HG02623 (cell line): ENCODE results near the gene SIPA1L3.

Experiments used
- ATAC-seq: cut with Tn5 transposase; IDR thresholded peaks from one replicate; pipeline ENCODE4 v1.9.1; 2021; ENCODE audit warnings: moderate library complexity; ENCODE audit not compliant: unreplicated experiment

SIPA1L3 gene

DNA sequence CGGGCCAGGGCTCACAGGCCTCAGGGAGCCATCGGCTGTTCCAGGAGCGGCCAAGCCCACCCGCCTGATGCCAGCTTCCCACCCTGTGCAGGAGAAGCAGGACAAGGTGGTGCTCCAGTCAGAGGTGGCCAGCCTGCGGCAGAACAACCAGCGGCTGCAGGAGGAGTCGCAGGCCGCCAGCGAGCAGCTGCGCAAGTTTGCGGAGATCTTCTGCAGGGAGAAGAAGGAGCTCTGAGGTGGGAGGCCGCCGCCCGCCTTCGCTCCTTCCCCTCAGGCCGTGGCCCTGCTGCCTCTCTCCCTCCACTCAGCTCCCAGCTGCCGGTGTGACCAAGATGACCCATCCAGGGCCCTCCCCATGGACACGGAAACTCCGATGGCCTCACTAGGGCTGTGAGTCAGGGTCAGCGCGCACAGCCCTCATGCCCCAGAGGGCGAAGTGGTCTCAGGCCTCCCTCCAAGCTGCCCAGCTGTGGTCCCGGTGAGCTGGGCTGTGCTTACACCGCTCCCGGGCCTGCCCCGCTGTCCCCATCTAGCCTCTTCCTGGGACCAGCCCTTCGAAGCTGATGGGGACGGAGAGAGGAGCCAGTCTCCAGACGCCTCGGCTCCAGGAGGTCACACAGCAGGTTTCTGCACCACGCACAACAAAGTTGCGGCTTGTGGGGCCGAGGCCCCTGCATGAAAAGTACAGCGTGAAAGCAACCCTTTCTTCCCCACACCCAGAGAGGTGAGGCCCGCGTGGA lies 299.2 kb downstream of the SIPA1L3 start:
- ATAC-seq: no peak

DNA sequence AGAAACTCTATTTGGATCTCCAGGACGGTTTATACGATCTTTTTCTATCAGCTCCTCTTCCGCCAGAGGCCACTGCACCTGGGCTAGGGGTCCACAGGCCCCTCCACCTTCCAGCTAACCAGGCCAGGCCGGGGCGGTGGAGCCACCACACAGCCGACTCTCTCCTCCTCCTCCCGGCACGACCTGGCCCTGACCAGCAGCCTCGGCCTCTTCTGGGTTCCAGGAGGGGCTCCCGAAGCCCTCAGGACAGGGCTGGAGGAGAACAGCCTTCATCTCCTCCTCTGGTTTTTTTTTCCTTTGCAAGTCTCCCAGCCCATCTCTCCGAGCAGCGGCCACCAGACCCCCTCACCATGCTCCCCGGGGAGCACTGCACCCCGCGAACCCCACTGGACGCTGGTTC lies 299.9 kb downstream of the SIPA1L3 start:
- no peak for ATAC-seq

DNA sequence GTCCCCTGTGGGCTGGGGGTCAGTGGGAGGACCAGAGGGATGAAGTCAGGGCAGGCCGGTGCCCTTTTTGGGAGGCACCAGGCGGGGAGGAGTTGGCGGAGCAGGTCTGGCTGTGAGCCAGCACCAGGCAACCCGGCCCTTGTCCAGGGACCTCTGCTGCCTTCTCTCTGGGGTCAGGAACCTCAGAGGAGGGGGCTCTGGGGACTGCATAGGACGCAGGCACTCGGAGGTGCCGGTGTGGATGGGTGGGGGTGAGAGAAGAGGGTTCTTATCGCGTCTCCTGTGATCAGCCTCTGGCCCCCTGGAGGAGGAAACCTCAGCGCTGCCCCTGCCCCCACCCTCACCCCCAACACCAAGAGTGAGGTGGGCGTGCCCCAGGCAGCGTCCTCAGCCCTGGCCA lies 300.5 kb downstream of the SIPA1L3 start:
- ATAC-seq: no peak

DNA sequence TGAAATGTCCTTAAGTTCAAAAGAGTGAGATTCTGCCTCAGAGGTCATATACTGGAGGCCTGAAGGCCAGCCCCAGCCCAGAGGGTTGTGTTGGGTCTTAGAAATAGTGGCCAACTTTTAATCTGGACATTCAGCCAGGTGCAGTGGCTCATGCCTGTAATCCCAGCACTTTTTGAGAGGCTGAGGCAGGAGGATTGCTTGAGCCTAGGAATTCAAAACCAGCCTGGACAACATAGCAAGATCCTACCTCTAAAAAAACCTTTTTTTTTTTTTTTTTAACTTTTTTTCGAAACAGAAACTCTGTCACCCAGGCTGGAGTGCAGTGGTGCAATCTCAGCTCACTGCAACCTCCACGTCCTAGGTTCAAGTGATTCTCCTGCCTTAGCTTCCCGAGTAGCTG lies 301.6 kb downstream of the SIPA1L3 start:
- ATAC-seq: no peak

DNA sequence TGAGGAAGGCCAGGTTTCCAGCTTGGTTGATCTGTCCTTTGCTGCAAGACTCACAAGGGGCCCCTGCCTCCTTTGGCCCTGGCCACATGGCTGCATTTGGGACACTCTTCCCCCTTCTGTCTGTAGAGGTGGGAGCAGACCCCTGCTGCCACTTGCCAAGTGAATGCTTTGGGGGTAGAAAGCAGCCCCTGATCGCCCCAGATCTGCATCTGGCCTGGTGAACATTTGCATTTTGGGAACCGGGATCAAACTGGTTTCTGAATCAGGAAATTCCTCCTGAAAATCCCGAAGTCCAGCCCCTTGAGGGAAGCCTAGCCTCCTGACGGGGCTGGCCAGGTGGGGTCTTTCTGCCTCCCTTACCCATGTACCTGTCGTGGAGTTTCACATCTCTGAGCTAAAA lies 302.1 kb downstream of the SIPA1L3 start:
- ATAC-seq: no peak

DNA sequence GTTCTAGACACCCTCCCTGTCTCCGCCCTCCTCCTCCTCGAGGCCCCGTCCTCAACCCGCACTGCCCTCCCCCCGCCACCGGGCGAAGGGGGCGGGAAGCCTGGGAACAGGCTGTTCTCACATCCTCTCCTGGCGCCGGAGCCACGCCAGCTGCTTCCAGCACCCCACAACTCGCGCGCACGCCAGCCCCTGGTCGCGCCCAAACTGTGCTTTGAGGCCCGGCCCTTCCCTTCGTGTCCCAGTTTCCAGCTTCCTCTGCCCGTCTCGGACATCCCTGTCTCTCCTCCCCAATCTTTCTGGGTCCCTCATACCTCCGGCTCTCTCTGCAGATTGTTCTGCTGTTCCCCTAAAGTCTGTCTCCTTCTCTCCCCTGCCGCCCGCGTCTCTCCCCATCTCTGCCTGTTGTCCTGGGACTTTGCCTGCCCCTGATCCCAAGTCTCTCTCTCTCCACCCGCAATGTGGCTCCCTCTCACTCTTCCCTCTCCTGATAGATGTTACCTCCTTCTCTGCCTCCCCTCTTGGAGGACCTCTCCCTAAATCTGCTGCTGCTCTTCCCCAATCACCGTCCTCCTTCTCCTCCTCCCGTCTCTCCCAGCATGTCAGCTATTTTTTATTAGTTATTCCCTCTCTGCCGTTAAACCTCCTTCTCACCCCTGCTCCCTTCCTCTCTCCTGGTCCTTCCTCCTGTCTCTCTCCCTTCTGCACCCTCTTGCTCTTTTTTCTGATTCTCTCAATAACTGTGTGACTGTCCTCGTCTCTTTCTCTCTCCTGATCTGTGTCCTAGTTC lies 302.9 kb downstream of the SIPA1L3 start:
- no peak for ATAC-seq

DNA sequence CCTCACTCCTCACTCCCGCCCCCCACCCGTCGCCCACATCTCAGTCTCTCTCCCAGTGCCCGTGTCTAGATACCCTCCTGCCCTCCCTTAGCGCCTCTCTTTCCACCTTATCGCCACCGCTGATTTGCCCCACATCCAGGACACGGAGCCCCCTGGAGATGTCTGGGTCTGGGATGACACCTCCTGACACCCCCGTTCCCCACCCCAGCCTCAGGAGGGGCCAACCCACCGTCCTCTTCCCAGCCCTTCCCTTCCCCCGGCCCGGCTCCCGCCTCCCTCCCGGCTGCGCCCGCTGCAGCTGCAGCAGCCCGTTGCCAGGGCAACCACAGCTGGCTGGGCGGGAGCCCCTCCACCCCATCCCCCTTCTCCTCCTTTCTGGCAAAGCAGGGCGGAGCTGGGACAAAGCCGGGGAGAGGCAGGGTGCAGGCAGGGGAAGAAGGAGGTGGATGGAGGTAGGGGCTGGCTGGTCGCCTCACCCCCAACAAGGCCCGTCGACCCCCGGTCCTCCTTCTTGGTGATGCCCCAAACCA lies 303.5 kb downstream of the SIPA1L3 start:
- ATAC-seq: no peak

DNA sequence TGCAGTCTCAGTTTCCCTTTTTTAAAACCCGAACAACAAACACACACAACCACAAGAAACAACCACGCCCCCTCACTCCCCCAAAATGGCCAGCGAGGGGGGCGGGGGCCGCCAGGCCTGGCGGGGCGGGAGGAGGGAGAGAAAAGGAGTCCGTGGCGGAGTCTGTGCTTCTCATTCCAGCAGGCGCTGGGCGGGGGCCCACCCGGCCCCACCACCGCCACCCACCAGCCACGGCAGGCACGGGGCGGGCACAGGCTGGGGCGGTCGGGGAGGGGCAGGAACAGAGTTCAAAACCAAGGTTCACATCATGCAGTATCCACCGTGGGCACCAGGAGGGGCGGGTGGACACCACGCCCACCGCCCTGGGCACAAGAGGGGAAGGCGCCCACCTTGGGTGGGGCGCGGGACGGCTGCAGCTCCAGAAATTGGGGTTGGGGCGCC lies 304.2 kb downstream of the SIPA1L3 start:
- ATAC-seq: no peak

DNA sequence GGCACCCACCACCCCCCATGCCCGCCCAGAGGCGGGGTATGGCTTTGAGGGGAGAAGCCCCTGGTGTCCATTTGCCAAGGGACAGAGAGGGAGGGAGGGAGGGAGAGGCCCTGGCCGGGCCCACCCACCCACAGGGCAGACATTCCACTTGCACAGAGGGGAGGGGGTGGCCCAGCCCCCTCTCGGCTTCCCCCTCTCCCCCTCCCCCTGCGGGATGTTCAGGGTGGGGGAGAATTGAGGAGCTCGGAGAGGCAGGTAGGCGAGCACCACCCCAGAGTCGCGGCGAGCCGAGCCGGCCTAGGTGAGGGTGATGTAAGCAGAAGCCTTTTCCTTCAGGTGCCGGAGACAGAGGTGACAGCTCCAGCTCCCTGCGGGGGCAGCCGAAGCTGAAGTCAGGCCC lies 304.8 kb downstream of the SIPA1L3 start:
- ATAC-seq: no peak

DNA sequence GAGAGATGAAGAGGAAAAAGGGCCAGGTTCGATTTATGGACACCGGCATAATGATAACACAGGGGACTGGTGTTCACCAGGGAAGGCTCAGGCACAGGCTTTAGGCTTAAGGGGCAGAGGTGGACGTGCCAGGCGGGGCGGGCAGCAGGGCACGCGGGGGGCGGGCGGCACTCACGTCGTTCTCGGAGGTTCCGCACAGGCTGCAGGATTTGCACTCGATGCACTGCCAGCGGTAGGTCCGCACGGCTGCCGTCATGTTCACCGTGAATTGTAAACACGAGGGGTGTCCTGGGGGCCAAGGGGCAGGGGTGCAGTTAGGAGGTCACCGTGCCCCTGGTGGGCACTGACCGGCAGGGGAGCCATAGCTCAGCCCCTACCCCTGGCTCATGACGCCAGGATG lies 306.5 kb downstream of the SIPA1L3 start:
- ATAC-seq: no peak

DNA sequence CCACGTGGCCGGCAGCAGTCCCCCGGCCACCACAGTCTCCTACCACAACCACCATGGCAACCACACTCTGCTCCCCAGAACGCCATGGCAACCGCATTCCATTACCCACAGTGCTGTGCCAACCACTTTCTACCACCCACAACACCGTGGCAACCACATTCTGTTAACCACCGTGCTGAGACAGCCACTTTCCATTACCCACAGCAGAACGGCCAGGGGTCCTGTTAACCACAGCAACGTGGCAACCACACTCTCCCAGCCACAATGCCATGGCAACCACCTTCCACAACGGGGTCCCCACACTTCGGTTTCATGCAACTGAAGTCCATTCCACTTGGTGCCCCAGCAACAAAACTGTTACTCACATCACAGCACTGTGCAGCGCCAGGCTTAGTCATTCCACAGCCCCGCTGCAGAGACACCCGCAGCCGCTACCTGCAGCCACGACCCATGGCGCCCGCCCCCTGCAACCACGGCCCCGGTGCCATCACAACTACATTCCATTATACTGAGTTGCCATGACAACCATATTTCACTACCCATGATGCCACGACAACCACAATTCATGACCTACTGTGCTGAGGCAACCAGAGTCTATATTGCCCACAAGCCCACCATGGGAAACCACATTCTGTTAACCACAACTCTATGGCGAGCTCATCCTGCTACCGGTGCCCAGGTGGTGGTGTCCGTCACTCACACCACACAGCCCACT lies 307.1 kb downstream of the SIPA1L3 start:
- ATAC-seq: no peak

DNA sequence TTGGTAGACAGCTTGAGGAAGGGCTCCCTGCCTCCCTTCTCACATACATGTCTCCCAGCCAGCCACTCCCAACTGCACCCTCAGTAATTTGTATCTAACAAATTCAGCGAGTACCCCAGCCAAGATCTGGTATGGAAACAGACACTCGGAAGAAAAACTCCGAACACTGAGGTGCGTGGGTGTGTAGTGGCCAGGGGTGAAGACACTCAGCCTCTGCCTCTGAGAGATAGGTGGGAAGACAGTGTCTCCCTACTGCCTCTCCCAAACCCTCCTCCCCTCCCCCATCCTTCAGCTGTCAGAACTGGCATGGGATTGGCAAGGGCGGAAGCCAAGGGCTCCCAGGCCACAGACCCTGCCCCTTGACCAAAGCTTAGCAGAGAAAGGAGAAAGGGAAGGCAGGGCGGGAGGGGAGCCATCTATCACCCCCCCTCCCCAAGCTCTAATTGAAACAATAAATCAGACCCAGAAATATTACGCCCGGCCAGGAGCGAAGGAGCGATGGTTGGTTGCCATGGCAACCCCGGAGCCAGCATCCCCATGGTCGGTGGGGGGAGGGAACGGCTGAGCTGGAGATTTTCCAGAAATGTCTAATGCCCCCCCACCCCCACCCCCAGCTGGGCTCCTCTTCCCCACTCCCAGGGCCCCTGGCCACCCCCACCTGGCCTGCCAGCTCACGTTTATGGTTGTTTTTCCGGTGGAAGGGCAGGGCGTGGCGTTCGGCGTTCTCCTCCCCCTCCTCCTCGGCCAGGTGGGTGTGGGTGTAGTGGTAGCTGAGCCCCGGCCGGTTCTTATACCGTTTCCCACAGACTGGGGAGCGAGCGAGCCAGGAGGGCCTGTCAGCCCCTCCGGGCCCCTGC lies 310.0 kb downstream of the SIPA1L3 start:
- no peak for ATAC-seq

DNA sequence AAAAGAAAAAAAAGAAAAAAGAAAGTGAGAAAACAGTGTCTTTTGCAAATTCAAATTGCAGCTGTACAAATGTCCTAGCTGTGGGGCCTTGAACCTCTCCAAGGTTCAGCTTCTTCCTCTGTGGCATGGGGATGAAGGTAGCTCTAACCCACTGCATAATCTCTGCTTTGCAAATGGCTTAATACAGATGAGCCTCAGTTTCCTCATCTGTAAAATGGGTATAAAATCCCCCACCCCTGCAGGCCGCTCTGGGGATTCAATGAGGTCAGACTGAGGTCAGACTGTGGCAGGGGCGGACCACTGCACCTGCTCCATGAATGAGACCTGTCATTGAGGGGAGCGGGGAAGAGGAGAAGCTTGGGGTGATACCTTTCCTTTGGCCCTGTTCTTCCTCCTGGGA lies 311.2 kb downstream of the SIPA1L3 start:
- ATAC-seq: no peak

DNA sequence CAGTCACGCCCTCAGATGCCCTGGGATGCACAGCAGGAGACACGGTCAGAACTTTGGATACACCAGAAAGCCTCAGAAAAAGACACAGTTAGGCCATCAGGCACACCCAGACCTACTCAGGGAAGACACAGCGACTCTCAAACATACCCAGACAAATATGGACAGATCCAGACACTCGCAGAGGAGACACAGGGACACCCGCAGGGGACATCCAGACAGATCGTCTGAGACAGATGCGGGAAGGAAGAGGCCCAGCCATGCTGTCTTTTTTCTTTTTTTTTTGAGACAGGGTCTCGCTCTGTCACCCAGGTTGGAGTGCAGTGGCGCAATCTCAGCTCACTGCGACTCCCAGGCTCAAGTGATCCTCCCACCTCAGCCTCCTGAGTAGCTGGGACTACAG lies 312.2 kb downstream of the SIPA1L3 start:
- no peak for ATAC-seq

DNA sequence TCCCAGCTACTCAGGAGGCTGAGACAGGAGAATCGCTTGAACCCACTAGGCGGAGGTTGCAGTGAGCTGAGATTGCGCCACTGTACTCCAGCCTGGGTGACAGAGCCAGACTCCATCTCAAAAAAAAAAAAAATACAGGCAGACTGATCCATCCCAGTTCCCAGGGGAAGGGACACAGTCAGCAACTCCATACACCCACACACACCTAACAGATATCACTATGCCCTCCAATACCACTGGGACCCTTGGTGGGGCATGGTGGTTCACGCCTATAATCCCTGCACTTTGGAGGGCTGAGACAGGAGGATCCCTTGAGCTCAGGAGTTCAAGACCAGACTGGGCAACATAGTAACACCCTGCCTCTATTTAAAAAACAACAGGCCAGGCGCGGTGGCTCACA lies 314.4 kb downstream of the SIPA1L3 start:
- ATAC-seq: no peak

DNA sequence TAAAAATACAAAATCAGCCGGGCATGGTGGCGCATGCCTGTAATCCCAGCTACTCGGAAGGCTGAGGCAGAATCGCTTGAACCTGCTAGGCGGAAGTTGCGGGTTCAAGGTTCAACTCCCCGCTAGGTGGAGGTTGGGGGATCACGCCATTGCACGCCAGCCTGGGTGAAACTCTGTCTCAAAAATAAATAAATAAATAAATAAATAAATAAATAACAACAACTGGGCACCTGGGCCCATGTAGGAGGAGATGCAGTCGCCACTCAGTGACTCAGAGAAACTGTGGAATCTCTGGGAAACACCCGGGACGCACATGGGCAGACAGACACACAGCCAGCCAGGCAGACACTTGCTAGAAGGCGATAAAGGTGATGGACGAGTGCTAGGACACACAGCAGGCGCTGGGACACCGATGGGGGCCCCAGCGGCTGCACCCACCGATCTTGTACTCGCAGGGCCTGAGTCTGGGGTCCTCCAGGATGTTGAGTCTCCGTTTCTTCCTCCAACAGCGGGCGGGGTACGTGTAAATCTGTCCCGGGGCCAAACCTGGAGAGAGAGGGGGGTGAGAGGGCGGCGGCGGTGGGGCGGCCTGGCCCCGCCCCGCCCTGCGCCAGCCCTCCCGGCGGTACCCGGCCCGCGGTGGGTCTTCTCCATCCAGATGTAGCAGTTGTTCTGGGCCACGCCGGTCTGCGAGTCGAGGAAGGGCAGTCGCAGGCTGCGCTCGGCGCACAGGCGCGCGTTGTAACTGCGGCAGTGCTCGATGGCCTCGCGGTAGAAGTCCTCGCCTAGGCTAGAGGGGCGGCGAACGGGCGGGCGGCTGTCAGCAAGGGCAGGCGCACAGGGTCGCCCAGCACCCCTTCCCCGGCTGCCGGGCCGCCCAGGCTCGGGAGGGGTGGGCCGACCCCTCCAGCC lies 315.2 kb downstream of the SIPA1L3 start:
- ATAC-seq: no peak

DNA sequence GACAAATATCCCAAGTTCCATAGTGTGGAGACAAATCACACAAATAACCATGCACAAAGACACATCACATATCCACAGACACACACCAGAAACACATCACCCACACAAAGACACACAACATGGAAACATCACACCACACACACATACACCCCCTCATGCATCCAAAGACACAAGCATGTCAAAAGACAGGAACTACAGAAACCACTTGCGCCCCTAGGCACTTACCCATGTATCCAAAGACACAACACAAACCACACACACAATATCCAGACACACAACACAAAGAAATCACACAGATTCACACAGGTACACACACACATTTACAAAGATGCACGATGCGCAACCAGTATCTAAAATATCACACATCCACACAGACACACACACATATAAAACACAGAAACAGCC lies 316.1 kb downstream of the SIPA1L3 start:
- no peak for ATAC-seq

DNA sequence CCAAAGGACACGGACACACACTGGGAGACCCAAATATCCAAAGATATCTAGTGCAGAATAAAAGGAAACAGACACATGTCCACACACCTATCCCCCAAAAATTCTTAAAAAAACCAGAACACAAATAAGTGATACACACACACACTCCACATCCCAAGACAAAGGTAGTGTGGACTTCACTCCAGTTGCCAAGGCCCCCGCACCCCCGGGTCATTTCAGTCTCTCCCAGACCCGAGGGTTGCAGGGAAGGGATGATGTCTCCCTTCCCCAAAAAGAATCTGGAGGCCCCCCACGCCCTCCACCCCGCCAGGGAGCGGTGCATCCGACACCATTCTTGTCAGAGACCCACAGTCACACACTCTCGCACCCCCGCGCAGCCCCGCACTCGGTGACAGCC lies 316.6 kb downstream of the SIPA1L3 start:
- ATAC-seq: no peak

DNA sequence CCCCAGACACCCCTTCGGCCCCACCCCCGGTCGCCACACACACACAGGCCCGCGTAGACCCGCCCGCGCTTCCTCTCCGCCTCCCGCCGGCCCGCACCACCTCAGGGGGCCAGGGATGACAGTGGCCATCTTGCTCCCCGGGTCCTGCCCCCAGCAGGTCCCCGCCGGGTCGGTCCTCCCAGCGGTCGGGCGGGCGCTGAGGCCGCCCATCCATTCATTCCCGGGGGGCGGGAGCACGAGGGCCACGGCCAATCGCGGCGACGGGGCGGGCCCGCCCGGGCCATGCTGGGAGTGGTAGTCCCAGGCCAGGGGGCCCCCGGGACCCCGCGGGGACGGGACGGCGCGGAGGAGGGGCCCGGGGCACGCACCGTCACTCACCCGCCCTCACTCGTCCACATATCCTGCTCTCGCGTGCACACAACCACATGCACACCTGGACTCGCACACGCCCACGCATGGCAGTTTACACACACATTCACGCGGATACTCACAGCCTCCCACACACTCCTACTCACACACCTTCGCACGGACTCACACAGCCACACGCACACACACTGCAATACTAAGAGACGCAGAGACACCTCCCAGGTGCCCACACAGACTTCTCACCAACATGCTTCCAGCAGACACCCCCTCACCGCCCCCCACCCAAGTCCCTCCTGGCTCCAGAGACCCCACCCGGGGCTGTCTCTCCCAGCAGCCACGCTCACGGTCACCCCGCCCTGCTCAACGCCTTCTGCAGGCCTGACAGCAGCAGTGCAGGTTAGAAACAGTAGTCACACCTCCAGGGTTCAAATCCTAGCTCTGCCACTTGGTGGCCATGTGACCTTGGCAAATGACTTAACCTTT lies 317.2 kb downstream of the SIPA1L3 start, which contains the start of gene DPF1:
Gene DPF1, minus strand, starts transcription at position 209 of the 849 bp plus-strand sequence. Its CDS starts 80 bp downstream, at position 129.
- ATAC-seq: peak; percentile 73
